HepG2 (cell line): Measurements from ENCODE around the gene RNASE7. TPM values are rescaled to one million over a fixed set of nuclear protein-coding genes. Genes with fewer than 3 reads are reported as not detected.

Experiments used
- ATAD3A ChIP-seq: sonication (generic); formaldehyde crosslinking; IDR thresholded peaks from 2 replicates; pipeline ENCODE4 v1.4.0; 2020; ENCODE audit warnings: missing genetic modification reagents
- CHD4 ChIP-seq: fragments of 200-600 bp; sonication (generic); IDR thresholded peaks from 2 replicates; pipeline ENCODE4 v1.7.0; 2017; ENCODE audit warnings: mild to moderate bottlenecking, low read length, borderline replicate concordance
- CSRNP1 ChIP-seq: sonication (generic); formaldehyde crosslinking; IDR thresholded peaks from 2 replicates; pipeline ENCODE4 v1.8.1; 2023; ENCODE audit warnings: mild to moderate bottlenecking, missing genetic modification reagents
- JUND ChIP-seq: sonication (generic); formaldehyde crosslinking; IDR thresholded peaks from 2 replicates; pipeline ENCODE4 v1.8.0; 2022; ENCODE audit warnings: mild to moderate bottlenecking, missing genetic modification reagents
- KMT2A ChIP-seq: sonication (generic); formaldehyde crosslinking; IDR thresholded peaks from 2 replicates; pipeline ENCODE4 v1.4.0; 2020; ENCODE audit warnings: missing genetic modification reagents
- SKIL ChIP-seq: sonication (generic); formaldehyde crosslinking; IDR thresholded peaks from 2 replicates; pipeline ENCODE4 v1.8.0; 2022; ENCODE audit warnings: missing genetic modification reagents, mild to moderate bottlenecking, moderate library complexity, borderline replicate concordance
- TEF ChIP-seq: sonication (generic); formaldehyde crosslinking; IDR thresholded peaks from 2 replicates; pipeline ENCODE4 v1.5.0; 2020; ENCODE audit warnings: missing genetic modification reagents
- ZC3H4 ChIP-seq: sonication (generic); formaldehyde crosslinking; IDR thresholded peaks from 2 replicates; pipeline ENCODE4 v1.4.0; 2020; ENCODE audit warnings: missing genetic modification reagents, borderline replicate concordance
- ZNF747 ChIP-seq: sonication (generic); formaldehyde crosslinking; IDR thresholded peaks from 2 replicates; pipeline ENCODE4 v1.8.1; 2023; ENCODE audit warnings: missing genetic modification reagents, mild to moderate bottlenecking, borderline replicate concordance
- polyA plus RNA-seq, 8 experiments: library from polyadenylated mRNA; depleted of rRNA in 3 of 8; stranded (reverse) in 7 of 8; unstranded in 1 of 8; fragments of >200 nt; fragmentation: Illumina TruSeq in 4 of 8; extraction: Trizol in 4 of 8; gene quantifications; 2 replicates each; pipeline versions ENCODE4 v1.2.1 to v1.2.3, GENCODE V29; 2011 to 2016; ENCODE audit warnings: low read depth in 4 of 8, missing spikeins in 1 of 8, mixed read lengths in 1 of 8; ENCODE audit not compliant: insufficient read depth in 1 of 8
- total RNA-seq, 5 experiments: library from RNA; depleted of rRNA; stranded (reverse); fragments of >200 nt; fragmentation: Illumina TruSeq; extraction: Trizol; gene quantifications; 2 replicates each; pipeline ENCODE4 v1.2.3, GENCODE V29; 2016; ENCODE audit warnings: low read depth in 1 of 5
- TF ChIP-seq, protein P1 (sequence below): sonication (generic); formaldehyde crosslinking; conservative IDR thresholded peaks from 2 replicates; pipeline ENCODE4 v1.4.0; 2020; ENCODE audit warnings: missing genetic modification reagents
- TF ChIP-seq, protein P2 (sequence below): sonication (generic); formaldehyde crosslinking; IDR thresholded peaks from 2 replicates; pipeline ENCODE4 v1.9.0; 2021; ENCODE audit warnings: missing genetic modification reagents, borderline replicate concordance

Gene RNASE7
- total and polyA plus RNA-seq, 2 of the 13 experiments (the other 11 are each of a cell fraction or from before 2014, with no cell fraction given) = 0.04 TPM; not detected in 1

DNA sequence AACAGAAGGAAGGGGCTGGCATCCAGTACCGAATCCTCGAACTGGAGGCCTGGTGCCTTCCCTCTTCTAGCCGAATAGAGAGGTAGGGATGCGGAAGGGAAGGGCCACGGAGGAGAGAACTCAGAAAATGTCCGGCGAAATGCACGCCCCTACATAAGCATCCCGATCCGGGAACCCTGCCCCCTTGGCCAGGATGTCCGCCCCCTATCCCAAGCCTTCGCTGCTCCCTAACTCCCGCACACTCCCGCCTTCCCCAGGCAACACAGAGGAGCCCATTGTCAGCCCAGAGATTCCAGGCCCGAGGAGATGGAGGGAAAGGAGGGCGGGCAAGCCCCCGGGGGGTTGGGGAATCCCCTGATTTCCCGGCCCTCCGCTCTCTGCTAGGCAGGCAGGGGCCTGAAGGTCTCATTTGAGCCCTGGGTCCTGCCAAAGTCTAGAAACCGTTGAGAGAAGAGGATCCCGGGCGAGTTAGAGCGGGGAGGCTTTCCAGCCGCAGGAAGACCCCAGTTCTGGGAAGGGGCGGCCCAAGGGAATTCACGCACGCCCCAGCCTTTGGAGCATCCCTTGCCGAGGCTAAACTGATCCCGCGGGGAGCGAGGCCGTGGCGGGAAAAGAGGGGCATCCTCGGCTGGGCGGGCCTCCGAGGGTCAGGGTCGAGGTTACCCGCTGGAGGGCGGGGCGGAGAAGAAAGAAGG lies 27.4 kb downstream of the RNASE7 start (continued):
- no peak for TF ChIP-seq TEF
- peak; percentile 60; the same call in 1 of the 2 replicates for TF ChIP-seq ZNF747
- TF ChIP-seq ZC3H4 (CRISPR knock-in tag) = no peak
- peak; percentile 79; the same call in 1 of the 2 replicates for TF ChIP-seq KMT2A (CRISPR knock-in tag)
- TF ChIP-seq, protein P1, sequence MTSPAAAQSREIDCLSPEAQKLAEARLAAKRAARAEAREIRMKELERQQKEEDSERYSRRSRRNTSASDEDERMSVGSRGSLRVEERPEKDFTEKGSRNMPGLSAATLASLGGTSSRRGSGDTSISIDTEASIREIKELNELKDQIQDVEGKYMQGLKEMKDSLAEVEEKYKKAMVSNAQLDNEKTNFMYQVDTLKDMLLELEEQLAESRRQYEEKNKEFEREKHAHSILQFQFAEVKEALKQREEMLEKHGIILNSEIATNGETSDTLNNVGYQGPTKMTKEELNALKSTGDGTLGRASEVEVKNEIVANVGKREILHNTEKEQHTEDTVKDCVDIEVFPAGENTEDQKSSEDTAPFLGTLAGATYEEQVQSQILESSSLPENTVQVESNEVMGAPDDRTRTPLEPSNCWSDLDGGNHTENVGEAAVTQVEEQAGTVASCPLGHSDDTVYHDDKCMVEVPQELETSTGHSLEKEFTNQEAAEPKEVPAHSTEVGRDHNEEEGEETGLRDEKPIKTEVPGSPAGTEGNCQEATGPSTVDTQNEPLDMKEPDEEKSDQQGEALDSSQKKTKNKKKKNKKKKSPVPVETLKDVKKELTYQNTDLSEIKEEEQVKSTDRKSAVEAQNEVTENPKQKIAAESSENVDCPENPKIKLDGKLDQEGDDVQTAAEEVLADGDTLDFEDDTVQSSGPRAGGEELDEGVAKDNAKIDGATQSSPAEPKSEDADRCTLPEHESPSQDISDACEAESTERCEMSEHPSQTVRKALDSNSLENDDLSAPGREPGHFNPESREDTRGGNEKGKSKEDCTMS (CRISPR knock-in tag) = no peak
- TF ChIP-seq ATAD3A (CRISPR knock-in tag) = no peak
- no peak for TF ChIP-seq CHD4
- no peak for TF ChIP-seq JUND (CRISPR knock-in tag)
- TF ChIP-seq SKIL (CRISPR knock-in tag) = peak; percentile 73; the same call in 1 of the 2 replicates
- no peak for TF ChIP-seq CSRNP1
- TF ChIP-seq, protein P2, sequence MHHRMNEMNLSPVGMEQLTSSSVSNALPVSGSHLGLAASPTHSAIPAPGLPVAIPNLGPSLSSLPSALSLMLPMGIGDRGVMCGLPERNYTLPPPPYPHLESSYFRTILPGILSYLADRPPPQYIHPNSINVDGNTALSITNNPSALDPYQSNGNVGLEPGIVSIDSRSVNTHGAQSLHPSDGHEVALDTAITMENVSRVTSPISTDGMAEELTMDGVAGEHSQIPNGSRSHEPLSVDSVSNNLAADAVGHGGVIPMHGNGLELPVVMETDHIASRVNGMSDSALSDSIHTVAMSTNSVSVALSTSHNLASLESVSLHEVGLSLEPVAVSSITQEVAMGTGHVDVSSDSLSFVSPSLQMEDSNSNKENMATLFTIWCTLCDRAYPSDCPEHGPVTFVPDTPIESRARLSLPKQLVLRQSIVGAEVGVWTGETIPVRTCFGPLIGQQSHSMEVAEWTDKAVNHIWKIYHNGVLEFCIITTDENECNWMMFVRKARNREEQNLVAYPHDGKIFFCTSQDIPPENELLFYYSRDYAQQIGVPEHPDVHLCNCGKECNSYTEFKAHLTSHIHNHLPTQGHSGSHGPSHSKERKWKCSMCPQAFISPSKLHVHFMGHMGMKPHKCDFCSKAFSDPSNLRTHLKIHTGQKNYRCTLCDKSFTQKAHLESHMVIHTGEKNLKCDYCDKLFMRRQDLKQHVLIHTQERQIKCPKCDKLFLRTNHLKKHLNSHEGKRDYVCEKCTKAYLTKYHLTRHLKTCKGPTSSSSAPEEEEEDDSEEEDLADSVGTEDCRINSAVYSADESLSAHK (CRISPR knock-in tag) = 0 out of 2 replicates have a peak, but pooled peaks have one; percentile 33
